ENCODE data around the gene PRORP. TPM values are rescaled to one million over a fixed set of nuclear protein-coding genes. Genes with fewer than 3 reads are reported as not detected.

PRORP gene
- total and polyA plus RNA-seq, 2 donors (not counting 3 experiments of a cell fraction or from before 2014, with no cell fraction given): 28.8 to 36.9 TPM

DNA sequence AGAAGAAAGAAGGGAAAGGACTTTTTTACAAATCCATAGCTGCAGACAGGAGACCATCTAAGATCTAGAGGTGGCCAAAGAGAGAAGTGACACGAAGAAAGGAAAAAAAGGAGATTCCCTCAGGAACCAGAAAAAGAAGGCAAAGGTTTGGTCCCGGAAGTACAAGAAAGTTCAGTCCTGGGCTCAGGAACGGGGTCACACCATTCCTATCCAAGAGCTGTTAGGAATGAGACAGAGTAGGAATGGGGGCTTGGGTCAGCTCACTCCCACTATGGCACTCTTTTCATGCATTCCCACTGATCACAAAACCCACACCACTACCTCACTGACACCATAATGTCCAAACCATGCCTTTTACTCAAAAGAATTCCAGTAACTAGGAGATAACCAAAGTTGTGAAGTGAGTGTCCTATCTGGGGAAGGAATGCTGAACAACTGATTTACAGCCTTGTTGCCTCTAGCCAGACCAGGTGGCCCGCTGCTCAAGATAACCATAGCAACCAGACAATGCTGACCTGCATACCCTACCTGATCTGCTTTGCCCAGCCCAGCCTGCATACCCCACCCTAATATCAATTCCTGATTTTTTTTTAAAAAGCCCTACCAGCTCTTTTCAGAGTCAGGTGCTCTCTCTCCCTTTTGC is 8.9 kb upstream of the PRORP start:
- H3K9me1 ChIP-seq (replicated peaks; ENCODE audit: control insufficient read depth, extremely low read depth, insufficient read depth, low read length): no peaks in the 10 kb centered on the region
- no peak overlapping the region for H3K4me3 ChIP-seq (replicated peaks in 1 of 3; ENCODE audit: insufficient read depth in 1 of 3, low read depth in 1 of 3, low read length in 3 of 3)
- H2AFZ ChIP-seq (ENCODE audit: low read depth, low read length): no peak overlapping the region
- intact Hi-C loops (cut with micrococcal nuclease): no loop called here
- no TSS peak for BruUV-seq (replicated peaks)
- DNase-seq (ENCODE audit: low read depth, low spot score) (no peak), FAIRE-seq (no peak)
- no peaks in the 10 kb centered on the region for H3K4me1 ChIP-seq (ENCODE audit: control insufficient read depth, extremely low read depth, insufficient read depth, low read length)
- H3K27ac ChIP-seq (ENCODE audit: insufficient read depth, low read depth, low read length): no peak overlapping the region
- H4K20me1 ChIP-seq (replicated peaks; ENCODE audit: control insufficient read depth, extremely low read depth, insufficient read depth, low read length): no peaks in the 10 kb centered on the region
- H3K4me2 ChIP-seq (ENCODE audit: insufficient read depth, low read length): no peak overlapping the region
- H3K9me3 ChIP-seq (replicated peaks; ENCODE audit: control insufficient read depth, insufficient read depth, low read length): no peaks in the 10 kb centered on the region
- peaks cover 12 to 13% of the 10 kb centered on the region in 2 experiments for H3K36me3 ChIP-seq (ENCODE audit: control insufficient read depth in 2 of 2, extremely low read depth in 1 of 2, insufficient read depth in 2 of 2, low read length in 2 of 2)
- no peak overlapping the region for H3K9ac ChIP-seq (replicated peaks; ENCODE audit: extremely low read depth, insufficient read depth, low read length)
- CTCF ChIA-PET: no interaction called here
- no peak for TF ChIP-seq POLR2A (IDR thresholded peaks at IDR 0.05; ENCODE audit: low read depth, low read length)
- TF ChIP-seq JUN (IDR thresholded peaks at IDR 0.05; ENCODE audit: borderline replicate concordance, insufficient read depth, insufficient read length, low read depth): no peak
- TF ChIP-seq MAX (IDR thresholded peaks at IDR 0.05; ENCODE audit: insufficient read depth, insufficient read length): no peak
- TF ChIP-seq POLR2AphosphoS5 (IDR thresholded peaks at IDR 0.05; ENCODE audit: insufficient read depth, low read depth, low read length): no peak
- TF ChIP-seq FOS (IDR thresholded peaks at IDR 0.05; ENCODE audit: borderline replicate concordance, insufficient read depth, low read length): no peak
- no peak for TF ChIP-seq EZH2 (IDR thresholded peaks at IDR 0.05; ENCODE audit: borderline replicate concordance, low read depth, low read length, severe bottlenecking)
- TF ChIP-seq MYC (IDR thresholded peaks at IDR 0.05; ENCODE audit: low read depth, low read length): no peak
- TF ChIP-seq CTCF (IDR thresholded peaks at IDR 0.05; ENCODE audit: extremely low read depth in 1 of 2, insufficient read depth in 1 of 2, low read depth in 1 of 2, low read length in 2 of 2): no peak
- no peak for TF ChIP-seq GATA2 (IDR thresholded peaks at IDR 0.05; ENCODE audit: insufficient read depth, insufficient read length, low read depth, low read length)
- POLR2A ChIA-PET: no interaction called here
- H3K27me3 ChIP-seq (ENCODE audit: control insufficient read depth in 2 of 2, insufficient read depth in 2 of 2, low read length in 2 of 2): no peaks in the 10 kb centered on the region
- dilution Hi-C loops (cut with MboI; ENCODE audit: extremely low pct_ligation_motif_present, low sequenced_read_pairs): no loop called here
- H3K79me2 ChIP-seq (ENCODE audit: control insufficient read depth, insufficient read depth, low read length): peaks cover 15% of the 10 kb centered on the region
